GM12801 (cell line): ENCODE results near the gene CD247.

Experiments
- CTCF ChIP-seq: IDR thresholded peaks from one replicate; pipeline ENCODE4 v1.5.1; 2011; ENCODE audit warnings: control low read depth; ENCODE audit not compliant: insufficient read length; ENCODE audit errors: extremely low read depth

Gene CD247

GRCh38 chr1:167503626-167504466 is 14.5 kb downstream of the CD247 start:
- no peak for TF ChIP-seq CTCF

GRCh38 chr1:167502719-167503462 is 15.4 kb downstream of the CD247 start:
- TF ChIP-seq CTCF, result no peak

- no peak for TF ChIP-seq CTCF
These were observed 16.2 kb downstream of the CD247 start for GRCh38 chr1:167502192-167502551.

GRCh38 chr1:167501515-167502191 is 16.7 kb downstream of the CD247 start:
- TF ChIP-seq CTCF, result no peak

GRCh38 chr1:167500283-167500860 is 18.0 kb downstream of the CD247 start:
- no peak for TF ChIP-seq CTCF

- TF ChIP-seq CTCF, result no peak
These were observed 18.6 kb downstream of the CD247 start for GRCh38 chr1:167499664-167500101.

GRCh38 chr1:167499106-167499505 is 19.2 kb downstream of the CD247 start:
- TF ChIP-seq CTCF, result no peak
